OCI-LY1 (cell line): ENCODE data around the gene POM121.
"Not testable (repeated sequence)": the region's sequence is repeated elsewhere in the genome, so short reads cannot be mapped to it uniquely, and the experiment has no call there.

Experiments used
- H2AFZ ChIP-seq: fragments of 200-600 bp; sonication (generic), shearing (Covaris generic); 2 replicates; pipeline ENCODE4 v1.6.0; 2014; ENCODE audit warnings: antibody characterized with exemption, mild to moderate bottlenecking, low read length
- H3F3A ChIP-seq: fragments of 200-600 bp; sonication (generic), shearing (Covaris generic); 2 replicates; pipeline ENCODE4 v1.6.0; 2014; ENCODE audit warnings: mild to moderate bottlenecking, antibody characterized with exemption, low read length, moderate library complexity; ENCODE audit not compliant: insufficient read depth
- H3K27ac ChIP-seq: fragments of 200-600 bp; sonication (generic); 2 replicates; pipeline ENCODE4 v1.5.1; 2014; ENCODE audit warnings: low read length, mixed run types, mild to moderate bottlenecking, low read depth; ENCODE audit not compliant: poor library complexity, severe bottlenecking
- H3K27me3 ChIP-seq: fragments of 200-600 bp; sonication (generic); 2 replicates; pipeline ENCODE4 v1.6.0; 2014; ENCODE audit warnings: antibody characterized with exemption, mild to moderate bottlenecking, low read length, moderate library complexity; ENCODE audit not compliant: insufficient read depth
- H3K36me3 ChIP-seq: fragments of 200-600 bp; sonication (generic); 2 replicates; pipeline ENCODE4 v1.6.1; 2014; ENCODE audit warnings: mild to moderate bottlenecking, antibody characterized with exemption, low read length, moderate library complexity, mixed read lengths; ENCODE audit not compliant: insufficient read depth
- H3K4me1 ChIP-seq: fragments of 200-600 bp; sonication (generic); 2 replicates; pipeline ENCODE4 v1.5.1; 2014; ENCODE audit warnings: mild to moderate bottlenecking, low read length, moderate library complexity; ENCODE audit not compliant: insufficient read depth, severe bottlenecking
- H3K4me2 ChIP-seq: fragments of 200-600 bp; sonication (generic), shearing (Covaris generic); 2 replicates; pipeline ENCODE4 v1.6.1; 2014; ENCODE audit warnings: low read length
- H3K4me3 ChIP-seq: fragments of 200-600 bp; sonication (generic); 2 replicates; pipeline ENCODE4 v1.5.1; 2014; ENCODE audit warnings: low read length, low read depth, mild to moderate bottlenecking, mixed read lengths; ENCODE audit not compliant: poor library complexity, severe bottlenecking
- H3K79me2 ChIP-seq: fragments of 200-600 bp; shearing (Covaris generic); 2 replicates; pipeline ENCODE4 v1.6.1; 2016; ENCODE audit warnings: mixed run types, low read length, mixed read lengths; ENCODE audit not compliant: insufficient read depth
- H3K9ac ChIP-seq: fragments of 200-600 bp; sonication (generic), shearing (Covaris generic); 2 replicates; pipeline ENCODE4 v1.6.1; 2014; ENCODE audit warnings: mild to moderate bottlenecking, low read length, mixed read lengths
- H3K9me2 ChIP-seq: fragments of 200-600 bp; sonication (generic), shearing (Covaris generic); 2 replicates; pipeline ENCODE4 v1.6.1; 2014; ENCODE audit warnings: low read depth, mild to moderate bottlenecking, low read length, mixed read lengths
- H3K9me3 ChIP-seq: fragments of 200-600 bp; shearing (Covaris generic); 2 replicates; pipeline ENCODE4 v1.6.1; 2014; ENCODE audit warnings: low read length, mixed read lengths
- H4K20me1 ChIP-seq: fragments of 200-600 bp; sonication (generic), shearing (Covaris generic); 2 replicates; pipeline ENCODE4 v1.6.0; 2016; ENCODE audit warnings: mild to moderate bottlenecking, low read length; ENCODE audit not compliant: insufficient read depth
- CTCF ChIP-seq: fragments of 200-600 bp; sonication (generic), shearing (Covaris generic); IDR thresholded peaks from 2 replicates; pipeline ENCODE4 v1.5.1; 2017; ENCODE audit warnings: mild to moderate bottlenecking, antibody characterized with exemption, low read length, moderate library complexity, mixed read lengths
- EZH2 ChIP-seq: fragments of 200-600 bp; sonication (generic), shearing (Covaris generic); IDR thresholded peaks from 2 replicates; pipeline ENCODE4 v1.8.0; 2017; ENCODE audit warnings: borderline replicate concordance, mixed run types, mild to moderate bottlenecking, antibody characterized with exemption, low read length, moderate library complexity, mixed read lengths

The POM121 gene

GRCh38 chr7:72924386-72924732 lies 536 bp upstream of the POM121 start:
- H3K9ac ChIP-seq = peak overlapping the region; percentile 88
- H3K9me3 ChIP-seq = no peaks in the 10 kb centered on the region
- H3K4me3 ChIP-seq = peak overlapping the region; percentile 81
- H3K4me2 ChIP-seq = peak overlapping the region; percentile 95
- H3K79me2 ChIP-seq = peaks cover 23% of the 10 kb centered on the region
- peak overlapping the region; percentile 63 for H3K27ac ChIP-seq
- H3K4me1 ChIP-seq = peaks cover 16% of the 10 kb centered on the region
- no peak for TF ChIP-seq CTCF
- TF ChIP-seq EZH2 = no peak
- H2AFZ ChIP-seq = 0 out of 2 replicates have a peak overlapping the region, but pooled peaks have one; percentile 17
- no peaks in the 10 kb centered on the region for H3K27me3 ChIP-seq
- no peaks in the 10 kb centered on the region; the same call in 1 of the 2 replicates for H3F3A ChIP-seq
- no peaks in the 10 kb centered on the region for H3K9me2 ChIP-seq
- H3K36me3 ChIP-seq = peaks cover 50% of the 10 kb centered on the region
- no peaks in the 10 kb centered on the region for H4K20me1 ChIP-seq

GRCh38 chr7:72925546-72926120 lies 738 bp downstream of the POM121 start:
- Histone ChIP-seq H3K27me3 (no peaks in the 10 kb centered on the region), H3K9me3 (no peaks in the 10 kb centered on the region), H3K27ac (no peak overlapping the region), H2AFZ (no peak overlapping the region), H3F3A (no peaks in the 10 kb centered on the region; the same call in 1 of the 2 replicates), H3K4me2 (peak overlapping the region; percentile 95), H3K9me2 (no peaks in the 10 kb centered on the region), H3K4me3 (peak overlapping the region; percentile 81), H3K4me1 (peaks cover 16% of the 10 kb centered on the region), H4K20me1 (no peaks in the 10 kb centered on the region), H3K36me3 (peaks cover 55% of the 10 kb centered on the region), H3K9ac (peak overlapping the region; percentile 88), H3K79me2 (peaks cover 20% of the 10 kb centered on the region)
- TF ChIP-seq CTCF (no peak), EZH2 (no peak)

GRCh38 chr7:72927791-72928190 lies 2.9 kb downstream of the POM121 start:
- H2AFZ ChIP-seq, H3K4me3 ChIP-seq, H3K9me2 ChIP-seq, H3K27me3 ChIP-seq, H3F3A ChIP-seq, H4K20me1 ChIP-seq, H3K9ac ChIP-seq, H3K9me3 ChIP-seq, H3K4me2 ChIP-seq, H3K27ac ChIP-seq: not testable (repeated sequence)
- Histone ChIP-seq H3K36me3 (peaks cover 54% of the 10 kb centered on the region), H3K79me2 (peaks cover 20% of the 10 kb centered on the region), H3K4me1 (peaks cover 16% of the 10 kb centered on the region)

GRCh38 chr7:72928216-72928615 lies 3.3 kb downstream of the POM121 start:
- H3K4me1 ChIP-seq = peaks cover 16% of the 10 kb centered on the region
- not testable (repeated sequence) for H3K27me3 ChIP-seq, H3K9ac ChIP-seq, H3K9me2 ChIP-seq, H3K27ac ChIP-seq, H3K4me2 ChIP-seq, H3F3A ChIP-seq, H2AFZ ChIP-seq, H3K9me3 ChIP-seq, H3K4me3 ChIP-seq, H4K20me1 ChIP-seq
- peaks cover 54% of the 10 kb centered on the region for H3K36me3 ChIP-seq
- peaks cover 20% of the 10 kb centered on the region for H3K79me2 ChIP-seq

GRCh38 chr7:72942022-72942705 lies 17.3 kb downstream of the POM121 start:
- H3K36me3 ChIP-seq = peaks cover 35% of the 10 kb centered on the region
- H3K4me3 ChIP-seq, H3K9ac ChIP-seq, H3K9me2 ChIP-seq, H3K27ac ChIP-seq, H3K27me3 ChIP-seq, H2AFZ ChIP-seq, H3K79me2 ChIP-seq, H3K9me3 ChIP-seq, H3F3A ChIP-seq, H4K20me1 ChIP-seq, H3K4me2 ChIP-seq: not testable (repeated sequence)
- H3K4me1 ChIP-seq = peaks cover 11% of the 10 kb centered on the region

GRCh38 chr7:72942956-72943355 lies 18.1 kb downstream of the POM121 start:
- H3K4me3 ChIP-seq, H3F3A ChIP-seq, H3K79me2 ChIP-seq, H4K20me1 ChIP-seq, H3K27me3 ChIP-seq, H3K9me3 ChIP-seq, H3K9ac ChIP-seq, H3K4me1 ChIP-seq, H3K9me2 ChIP-seq, H3K27ac ChIP-seq, H2AFZ ChIP-seq, H3K4me2 ChIP-seq: not testable (repeated sequence)
- peaks cover 34% of the 10 kb centered on the region for H3K36me3 ChIP-seq
